Dendritic cell treated with granulocyte-macrophage colony-stimulating factor and Interleukin-4, amounts not matched to agents 40 ng/mL and 50 ng/mL, for 4 days (primary cell): Measurements from ENCODE around the gene CIAPIN1.
"Not testable (repeated sequence)": the region's sequence is repeated elsewhere in the genome, so short reads cannot be mapped to it uniquely, and the experiment has no call there.

Experiments used
- H3K27ac Mint-ChIP-seq: one replicate; pipeline ENCODE4 v1.8.0; 2022; ENCODE audit warnings: mild to moderate bottlenecking, mixed read lengths
- H3K27me3 Mint-ChIP-seq: one replicate; pipeline ENCODE4 v1.8.0; 2022; ENCODE audit warnings: mild to moderate bottlenecking, mixed read lengths
- H3K36me3 Mint-ChIP-seq: one replicate; pipeline ENCODE4 v1.8.0; 2022; ENCODE audit warnings: low read depth, mixed read lengths
- H3K4me1 Mint-ChIP-seq: one replicate; pipeline ENCODE4 v1.8.0; 2022; ENCODE audit warnings: low read depth, mixed read lengths
- H3K4me3 Mint-ChIP-seq: one replicate; pipeline ENCODE4 v1.8.0; 2022; ENCODE audit warnings: mild to moderate bottlenecking, moderate library complexity, mixed read lengths
- H3K9me3 Mint-ChIP-seq: one replicate; pipeline ENCODE4 v1.8.0; 2022; ENCODE audit warnings: mixed read lengths
- intact Hi-C: fragments of 100-400 bp; cut with micrococcal nuclease; formaldehyde crosslinking; loops from one replicate; pipeline ENCODE4 v1.15.0; 2022

The CIAPIN1 gene

DNA sequence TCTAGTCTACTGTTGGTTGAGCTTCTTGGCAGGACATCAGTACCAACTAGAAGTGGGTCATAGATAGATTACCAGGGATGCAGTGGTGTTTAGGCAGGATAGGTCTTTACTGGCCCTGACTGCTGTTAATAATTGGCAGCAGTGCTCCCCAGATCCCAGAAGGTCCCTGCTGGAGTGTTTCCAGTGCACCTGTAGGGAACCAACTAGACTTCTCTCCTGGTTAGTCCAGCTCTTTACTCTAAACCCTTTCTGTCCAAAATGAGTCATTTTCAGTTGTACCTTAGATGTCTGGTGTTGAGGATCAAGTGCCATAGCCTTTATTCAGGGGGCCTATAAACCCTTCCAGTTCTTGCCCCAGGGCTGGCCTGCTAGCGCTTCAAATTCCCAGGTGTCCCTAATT is 24.0 kb upstream of the CIAPIN1 start:
- Mint-ChIP-seq H3K4me3 (no peak overlapping the region), H3K9me3 (no peaks in the 10 kb centered on the region), H3K4me1 (peaks cover 45% of the 10 kb centered on the region), H3K27me3 (peaks cover 15% of the 10 kb centered on the region), H3K27ac (no peak overlapping the region), H3K36me3 (peaks cover 63% of the 10 kb centered on the region)
- intact Hi-C loops, result no loop called here

DNA sequence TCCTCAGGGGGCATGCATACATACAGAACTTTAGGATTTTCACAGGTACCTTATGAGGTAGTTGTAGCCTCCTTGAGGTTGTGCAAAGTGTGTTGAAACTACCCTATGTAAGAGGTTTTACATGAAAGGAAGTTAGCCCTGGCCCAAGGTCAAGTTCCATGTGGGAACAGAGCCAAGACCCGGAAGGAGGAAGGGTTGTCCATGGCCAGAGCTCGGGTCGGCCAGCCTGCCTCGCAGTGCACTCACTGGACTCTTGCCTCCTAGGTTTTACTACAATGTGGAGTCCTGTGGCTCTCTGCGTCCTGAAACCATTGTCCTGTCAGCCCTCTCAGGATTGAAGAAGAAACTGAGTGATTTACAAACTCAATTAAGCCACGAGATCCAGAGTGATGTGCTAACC is 23.5 kb upstream of the CIAPIN1 start:
- Mint-ChIP-seq H3K9me3 (no peaks in the 10 kb centered on the region), H3K4me3 (no peak overlapping the region), H3K27me3 (peaks cover 10% of the 10 kb centered on the region), H3K36me3 (peaks cover 68% of the 10 kb centered on the region), H3K27ac (no peak overlapping the region), H3K4me1 (peaks cover 40% of the 10 kb centered on the region)
- intact Hi-C loops, result no loop called here

DNA sequence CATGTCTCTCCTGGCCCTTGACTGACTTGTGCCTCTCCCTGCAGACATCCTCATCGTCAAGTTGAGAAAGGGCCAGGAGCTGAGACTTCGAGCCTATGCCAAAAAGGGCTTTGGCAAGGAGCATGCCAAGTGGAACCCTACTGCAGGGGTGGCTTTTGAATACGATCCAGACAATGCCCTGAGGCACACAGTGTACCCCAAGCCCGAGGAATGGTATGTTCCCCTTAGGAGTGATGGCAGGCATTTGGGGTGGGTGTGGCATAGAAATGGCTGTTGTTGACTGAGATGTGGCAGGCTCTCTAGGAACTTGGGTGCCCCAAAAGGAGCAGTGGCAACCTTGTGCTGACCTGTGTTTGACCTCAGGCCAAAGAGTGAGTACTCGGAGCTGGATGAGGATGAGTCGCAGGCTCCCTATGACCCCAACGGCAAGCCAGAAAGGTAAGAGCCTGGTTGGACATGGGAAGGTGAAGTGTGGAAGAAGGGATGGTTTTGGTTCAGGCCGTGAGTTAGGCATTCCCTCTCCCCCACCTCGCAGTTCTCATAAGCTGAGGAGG is 22.8 kb upstream of the CIAPIN1 start:
- H3K9me3 Mint-ChIP-seq, result no peaks in the 10 kb centered on the region
- peaks cover 4% of the 10 kb centered on the region for H3K27me3 Mint-ChIP-seq
- peaks cover 40% of the 10 kb centered on the region for H3K4me1 Mint-ChIP-seq
- peaks cover 75% of the 10 kb centered on the region for H3K36me3 Mint-ChIP-seq
- H3K27ac Mint-ChIP-seq, result no peak overlapping the region
- no peak overlapping the region for H3K4me3 Mint-ChIP-seq
- intact Hi-C loops, result no loop called here

DNA sequence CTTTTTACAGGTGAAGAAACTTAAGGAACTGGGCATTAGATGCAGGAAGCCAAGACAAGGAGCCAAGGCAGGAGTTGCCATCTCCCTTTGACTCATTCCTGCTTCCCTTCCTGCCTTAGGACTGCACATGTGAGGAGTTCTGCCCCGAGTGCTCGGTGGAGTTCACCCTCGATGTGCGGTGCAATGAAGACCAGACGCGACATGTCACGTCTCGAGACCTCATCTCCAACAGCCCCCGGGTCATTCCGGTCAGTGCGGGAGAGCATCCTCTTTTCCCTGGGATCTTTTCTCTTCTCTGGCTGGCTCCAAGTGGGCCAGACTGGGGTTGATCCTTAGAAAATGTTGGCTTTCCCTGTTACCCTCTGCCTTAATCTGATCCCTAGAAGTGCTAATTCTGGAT is 21.9 kb upstream of the CIAPIN1 start:
- Mint-ChIP-seq H3K9me3 (no peaks in the 10 kb centered on the region), H3K4me1 (peaks cover 47% of the 10 kb centered on the region), H3K4me3 (no peak overlapping the region), H3K27ac (no peak overlapping the region), H3K27me3 (no peaks in the 10 kb centered on the region), H3K36me3 (peaks cover 85% of the 10 kb centered on the region)
- intact Hi-C loops, result no loop called here

DNA sequence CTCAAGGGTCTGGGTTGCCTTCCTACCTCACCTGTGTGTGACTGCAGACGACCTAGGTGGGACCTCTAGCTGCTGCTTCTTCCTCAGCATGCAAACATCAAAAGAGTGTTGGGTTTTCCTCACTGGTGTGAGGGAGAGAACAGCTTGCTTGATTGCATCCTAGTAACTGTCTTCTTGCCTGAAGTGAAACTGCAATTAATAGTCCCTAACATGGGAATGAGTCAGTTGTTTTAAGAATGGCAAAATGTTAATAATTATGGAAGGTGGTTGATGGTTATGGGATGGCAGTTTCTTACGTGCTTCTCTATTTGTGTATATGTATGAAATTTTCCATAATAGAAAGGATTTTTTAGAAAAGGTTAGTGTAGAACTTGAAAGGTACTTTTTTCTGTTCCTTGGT is 21.2 kb upstream of the CIAPIN1 start:
- Mint-ChIP-seq H3K36me3 (peaks cover 90% of the 10 kb centered on the region), H3K9me3 (no peaks in the 10 kb centered on the region), H3K4me1 (peaks cover 54% of the 10 kb centered on the region), H3K27ac (no peak overlapping the region), H3K4me3 (no peak overlapping the region), H3K27me3 (no peaks in the 10 kb centered on the region)
- intact Hi-C loops, result no loop called here

DNA sequence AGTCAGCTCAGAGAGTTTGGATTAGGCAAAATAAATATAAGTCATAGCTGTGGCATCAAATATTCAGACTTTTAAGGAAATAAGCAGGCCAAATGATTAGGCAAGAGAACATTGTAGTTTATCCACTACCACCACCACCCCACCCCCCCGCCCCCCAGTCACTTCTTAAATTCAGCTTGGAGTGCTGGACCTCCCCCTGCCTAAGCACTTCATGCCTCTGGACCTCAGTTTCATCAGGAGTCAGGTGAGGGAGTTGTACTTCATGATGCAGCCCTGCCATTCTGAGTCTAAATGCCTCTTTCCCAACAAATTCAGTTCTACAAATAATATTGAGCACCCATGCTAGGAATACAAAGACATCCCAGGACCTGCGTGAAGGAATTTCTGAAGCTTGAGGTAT is 17.3 kb upstream of the CIAPIN1 start:
- intact Hi-C loops, result no loop called here
- Mint-ChIP-seq H3K9me3 (no peaks in the 10 kb centered on the region), H3K27me3 (no peaks in the 10 kb centered on the region), H3K4me1 (peaks cover 29% of the 10 kb centered on the region), H3K27ac (no peak overlapping the region), H3K4me3 (no peak overlapping the region), H3K36me3 (peaks cover 92% of the 10 kb centered on the region)

DNA sequence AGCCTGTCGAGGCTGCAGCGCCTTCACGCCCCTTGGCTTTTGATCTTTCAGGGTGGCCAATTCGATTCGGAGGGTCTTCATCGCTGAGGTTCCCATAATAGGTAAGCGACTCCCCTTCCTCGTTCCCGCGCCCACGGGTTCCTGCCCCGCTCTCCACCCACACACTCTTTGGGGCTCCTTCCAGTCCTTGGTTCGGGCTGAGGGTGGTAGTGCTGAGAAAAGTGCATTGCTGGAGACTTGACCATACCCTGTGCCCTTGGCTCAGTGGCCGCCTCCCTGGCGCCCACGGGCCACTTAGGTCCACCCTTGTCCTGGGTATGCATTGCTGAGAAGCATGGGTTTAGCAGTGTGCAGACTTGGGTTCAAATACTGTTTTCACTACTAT is 15.8 kb upstream of the CIAPIN1 start:
- peak overlapping the region; percentile 97 for H3K27ac Mint-ChIP-seq
- no peaks in the 10 kb centered on the region for H3K27me3 Mint-ChIP-seq
- no peaks in the 10 kb centered on the region for H3K9me3 Mint-ChIP-seq
- H3K4me3 Mint-ChIP-seq, result peak overlapping the region; percentile 100
- intact Hi-C loops, result loop anchor here (1.0 kb wide), 1 partner anchor 16 kb away; the partner anchor contains the start of genes CIAPIN1 and COQ9
- H3K36me3 Mint-ChIP-seq, result peaks cover 92% of the 10 kb centered on the region
- H3K4me1 Mint-ChIP-seq, result peaks cover 25% of the 10 kb centered on the region

DNA sequence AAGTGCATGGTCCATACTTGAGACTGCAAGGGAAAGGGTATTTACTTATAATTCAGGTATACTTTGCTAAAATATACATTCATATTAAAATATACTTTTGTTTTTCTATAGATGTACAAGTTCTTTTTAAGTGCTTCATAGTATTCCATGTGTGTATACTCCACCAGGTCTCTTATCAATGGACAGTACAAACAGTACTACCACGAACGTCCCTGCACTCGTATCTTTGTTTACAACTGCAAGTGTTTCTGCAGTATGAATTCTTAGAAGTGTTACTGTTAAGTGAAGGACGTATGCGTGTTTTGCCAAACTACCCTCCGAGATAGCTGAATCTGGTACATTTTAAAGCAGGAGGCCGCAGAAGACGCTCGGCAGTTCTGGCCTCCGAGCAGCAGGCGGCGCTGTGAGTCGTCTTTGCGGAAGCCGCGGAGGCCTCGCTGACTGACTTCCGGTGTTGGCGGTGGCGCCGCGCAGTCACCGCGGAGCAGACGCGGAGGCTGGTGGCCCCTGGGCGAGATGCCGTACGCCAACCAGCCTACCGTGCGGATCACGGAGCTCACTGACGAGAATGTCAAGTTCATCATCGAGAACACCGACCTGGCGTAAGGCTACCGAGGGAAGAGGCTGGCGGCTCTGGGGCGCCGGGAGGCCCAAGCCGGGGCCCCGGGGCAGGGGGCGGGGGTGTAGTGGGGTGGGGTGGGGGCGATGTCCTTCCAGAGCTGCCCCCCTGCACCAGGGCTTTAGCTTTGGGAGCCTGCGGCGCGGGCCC is 15.2 kb upstream of the CIAPIN1 start, which contains the start of gene POLR2C:
Gene POLR2C (plus strand): TSS at position 471 of the 769 bp plus-strand sequence. CDS start 46 bp downstream, at position 517.
- H3K4me3 Mint-ChIP-seq, result peak within 1 kb of the TSS; percentile 100
- H3K4me1 Mint-ChIP-seq, result peaks cover 25% of the 10 kb centered on the region
- intact Hi-C loops, result loop anchor here (1.0 kb wide), 1 partner anchor 15 kb away; the partner anchor contains the start of genes CIAPIN1 and COQ9
- peaks cover 92% of the 10 kb centered on the region for H3K36me3 Mint-ChIP-seq
- peak within 1 kb of the TSS; percentile 97 for H3K27ac Mint-ChIP-seq
- H3K27me3 Mint-ChIP-seq, result no peaks in the 10 kb centered on the region
- no peaks in the 10 kb centered on the region for H3K9me3 Mint-ChIP-seq

DNA sequence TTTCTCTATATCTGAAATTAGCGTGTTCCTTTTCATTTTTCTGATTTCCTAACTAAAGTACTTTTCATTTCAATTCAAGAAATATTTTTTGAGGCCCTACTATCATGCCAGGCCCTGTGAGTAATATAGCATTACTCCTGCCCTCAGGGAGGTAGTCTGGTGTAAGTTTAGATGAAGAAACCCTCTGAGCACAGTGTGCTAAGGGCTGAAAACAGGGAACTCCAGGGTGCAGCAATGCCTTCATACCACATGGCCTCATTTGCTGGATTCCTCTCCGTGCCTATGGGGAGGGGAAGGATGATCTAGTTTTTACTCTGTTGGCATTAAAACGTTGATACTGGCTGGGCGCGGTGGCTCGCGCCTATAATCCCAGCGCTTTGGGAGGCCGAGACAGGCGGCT is 4.8 kb upstream of the CIAPIN1 start:
- peaks cover 15% of the 10 kb centered on the region for H3K4me1 Mint-ChIP-seq

DNA sequence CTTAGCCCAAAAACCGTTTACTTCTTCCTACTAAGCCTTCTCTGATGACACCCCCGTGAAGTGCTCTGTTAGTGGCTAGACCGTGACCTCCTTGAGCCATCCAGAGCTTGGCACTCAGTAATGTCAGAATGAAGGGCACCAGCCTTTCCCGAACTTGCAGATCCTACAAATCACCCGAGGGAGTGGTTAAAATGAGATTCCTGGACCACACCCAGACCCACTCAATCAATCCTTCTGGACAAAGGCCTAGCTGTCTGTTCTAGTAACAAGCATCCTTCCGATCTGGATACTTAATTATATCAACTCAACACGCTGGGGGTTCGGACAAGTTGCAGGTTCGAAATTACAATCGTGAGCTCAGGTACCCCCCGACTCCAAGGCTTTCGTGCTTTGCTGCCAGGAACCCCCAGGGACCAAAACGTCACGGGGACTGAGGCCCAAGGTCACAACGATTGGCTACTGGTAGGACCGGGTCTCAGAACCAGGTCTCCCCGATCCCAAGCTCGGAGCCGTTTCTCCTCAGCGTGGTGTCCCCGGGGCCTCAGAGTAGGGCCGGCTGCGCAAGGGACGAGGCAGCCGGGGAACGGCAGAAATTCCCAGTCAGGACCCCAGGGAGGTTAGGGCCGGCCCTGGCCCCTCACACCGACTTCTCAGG is 527 bp downstream of the CIAPIN1 start:
- H3K27me3 Mint-ChIP-seq, result no peaks in the 10 kb centered on the region
- peaks cover 37% of the 10 kb centered on the region for H3K36me3 Mint-ChIP-seq
- intact Hi-C loops, result loop anchor here (1.0 kb wide), 1 partner anchor 16 kb away; the partner anchor contains the start of gene POLR2C
- peak overlapping the region; percentile 93 for H3K4me3 Mint-ChIP-seq
- H3K9me3 Mint-ChIP-seq, result no peaks in the 10 kb centered on the region
- H3K27ac Mint-ChIP-seq, result peak overlapping the region; percentile 96
- peaks cover 25% of the 10 kb centered on the region for H3K4me1 Mint-ChIP-seq

More for the DNA sequence above, 4.8 kb upstream of the CIAPIN1 start:
- no peaks in the 10 kb centered on the region for H3K9me3 Mint-ChIP-seq
- H3K27me3 Mint-ChIP-seq, result no peaks in the 10 kb centered on the region
- no peak overlapping the region for H3K27ac Mint-ChIP-seq
- peaks cover 72% of the 10 kb centered on the region for H3K36me3 Mint-ChIP-seq
- intact Hi-C loops, result no loop called here
- H3K4me3 Mint-ChIP-seq, result no peak overlapping the region

DNA sequence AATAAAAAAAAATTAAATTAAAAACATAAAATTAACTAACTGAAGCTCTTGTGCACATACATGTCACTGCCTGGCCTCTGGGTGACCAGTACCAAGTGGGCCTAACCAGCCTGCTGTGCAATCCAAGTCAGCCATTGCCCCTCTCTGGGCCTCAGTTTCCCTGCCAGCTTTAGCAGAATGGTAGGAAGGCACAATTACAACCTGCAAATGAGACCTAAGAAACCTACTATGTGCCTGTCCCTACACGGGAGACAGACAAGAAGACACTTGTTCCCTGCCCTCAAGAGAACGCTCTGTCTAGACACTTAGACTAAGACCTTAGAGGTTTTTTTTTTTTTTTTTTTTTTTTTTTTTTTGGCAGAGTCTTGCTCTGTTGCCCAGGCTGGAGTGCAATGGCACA is 1.7 kb downstream of the CIAPIN1 start:
- Mint-ChIP-seq H3K9me3 (peaks cover 10% of the 10 kb centered on the region), H3K36me3 (peaks cover 38% of the 10 kb centered on the region), H3K27me3 (no peaks in the 10 kb centered on the region), H3K27ac (no peak overlapping the region), H3K4me1 (peaks cover 25% of the 10 kb centered on the region), H3K4me3 (no peak overlapping the region)
- intact Hi-C loops, result no loop called here

DNA sequence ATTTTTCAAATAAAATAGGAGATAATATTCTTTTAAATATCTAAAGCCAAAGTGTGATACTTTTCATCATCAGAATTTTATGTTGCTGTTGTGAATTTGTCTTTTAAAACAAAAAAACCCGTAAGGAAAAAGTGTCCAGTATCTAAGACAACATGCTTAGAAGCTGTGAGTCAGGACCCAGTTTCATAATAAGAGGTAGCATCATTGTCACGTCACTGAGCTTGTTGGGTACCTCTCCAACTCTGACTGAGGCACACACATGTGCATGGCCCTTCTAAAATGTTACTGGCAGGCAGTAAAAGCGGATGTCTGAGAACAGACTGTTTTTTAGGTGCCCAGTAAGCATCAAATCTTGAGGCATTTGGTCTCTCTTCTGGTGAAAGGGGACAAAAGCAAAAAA is 2.5 kb downstream of the CIAPIN1 start:
- peaks cover 46% of the 10 kb centered on the region for H3K36me3 Mint-ChIP-seq
- H3K4me3 Mint-ChIP-seq, result no peak overlapping the region
- peaks cover 18% of the 10 kb centered on the region for H3K9me3 Mint-ChIP-seq
- intact Hi-C loops, result no loop called here
- H3K27ac Mint-ChIP-seq, result no peak overlapping the region
- peaks cover 24% of the 10 kb centered on the region for H3K4me1 Mint-ChIP-seq
- no peaks in the 10 kb centered on the region for H3K27me3 Mint-ChIP-seq

DNA sequence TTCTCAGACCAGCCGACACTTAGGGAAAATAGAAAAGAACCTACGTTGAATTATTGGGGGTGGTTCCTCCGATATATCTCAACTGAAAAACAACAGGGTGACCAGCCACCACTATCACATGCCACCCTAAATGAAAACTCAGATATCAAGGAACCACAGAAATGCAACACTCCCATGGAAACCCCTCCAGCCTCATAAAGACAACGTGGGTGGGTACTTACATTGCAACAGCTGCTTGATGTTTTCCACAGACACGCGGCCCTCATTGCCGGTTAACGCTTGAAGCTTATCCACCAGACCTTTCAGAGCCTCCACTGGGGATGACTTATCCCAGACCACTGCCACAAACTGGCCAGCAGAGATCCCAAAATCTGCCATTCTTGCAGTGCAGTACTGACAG is 6.6 kb downstream of the CIAPIN1 start:
- H3K4me3 Mint-ChIP-seq, H3K27me3 Mint-ChIP-seq, H3K4me1 Mint-ChIP-seq, intact Hi-C loops, H3K27ac Mint-ChIP-seq: not testable (repeated sequence)
- Mint-ChIP-seq H3K36me3 (peaks cover 64% of the 10 kb centered on the region), H3K9me3 (peaks cover 20% of the 10 kb centered on the region)

DNA sequence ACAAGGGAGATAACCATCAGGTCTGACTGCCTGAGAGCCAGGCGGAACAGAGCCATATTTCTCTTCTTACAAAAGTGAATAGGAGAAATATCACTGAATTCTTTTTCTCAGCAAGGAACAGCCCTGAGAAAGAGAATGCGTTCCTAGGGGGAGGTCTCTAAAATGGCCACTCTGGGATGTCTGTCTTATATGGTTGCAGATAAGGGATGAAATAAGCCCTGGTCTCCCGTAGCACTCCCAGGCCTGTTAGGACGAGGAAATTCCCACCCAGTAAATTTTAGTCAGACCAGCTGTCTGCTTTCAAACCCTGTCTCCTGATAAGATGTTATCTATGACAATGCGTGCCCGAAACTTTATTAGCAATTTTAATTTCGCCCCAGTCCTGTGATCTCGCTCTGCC is 7.2 kb downstream of the CIAPIN1 start:
- Mint-ChIP-seq H3K36me3 (peaks cover 70% of the 10 kb centered on the region), H3K9me3 (peaks cover 20% of the 10 kb centered on the region)
- H3K4me3 Mint-ChIP-seq, intact Hi-C loops, H3K27me3 Mint-ChIP-seq, H3K4me1 Mint-ChIP-seq, H3K27ac Mint-ChIP-seq: not testable (repeated sequence)
